ENCODE measurements around the gene PDSS1.
"Not testable (repeated sequence)": the region's sequence is repeated elsewhere in the genome, so short reads cannot be mapped to it uniquely, and the experiment has no call there.

Gene PDSS1, protein sequence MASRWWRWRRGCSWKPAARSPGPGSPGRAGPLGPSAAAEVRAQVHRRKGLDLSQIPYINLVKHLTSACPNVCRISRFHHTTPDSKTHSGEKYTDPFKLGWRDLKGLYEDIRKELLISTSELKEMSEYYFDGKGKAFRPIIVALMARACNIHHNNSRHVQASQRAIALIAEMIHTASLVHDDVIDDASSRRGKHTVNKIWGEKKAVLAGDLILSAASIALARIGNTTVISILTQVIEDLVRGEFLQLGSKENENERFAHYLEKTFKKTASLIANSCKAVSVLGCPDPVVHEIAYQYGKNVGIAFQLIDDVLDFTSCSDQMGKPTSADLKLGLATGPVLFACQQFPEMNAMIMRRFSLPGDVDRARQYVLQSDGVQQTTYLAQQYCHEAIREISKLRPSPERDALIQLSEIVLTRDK

DNA sequence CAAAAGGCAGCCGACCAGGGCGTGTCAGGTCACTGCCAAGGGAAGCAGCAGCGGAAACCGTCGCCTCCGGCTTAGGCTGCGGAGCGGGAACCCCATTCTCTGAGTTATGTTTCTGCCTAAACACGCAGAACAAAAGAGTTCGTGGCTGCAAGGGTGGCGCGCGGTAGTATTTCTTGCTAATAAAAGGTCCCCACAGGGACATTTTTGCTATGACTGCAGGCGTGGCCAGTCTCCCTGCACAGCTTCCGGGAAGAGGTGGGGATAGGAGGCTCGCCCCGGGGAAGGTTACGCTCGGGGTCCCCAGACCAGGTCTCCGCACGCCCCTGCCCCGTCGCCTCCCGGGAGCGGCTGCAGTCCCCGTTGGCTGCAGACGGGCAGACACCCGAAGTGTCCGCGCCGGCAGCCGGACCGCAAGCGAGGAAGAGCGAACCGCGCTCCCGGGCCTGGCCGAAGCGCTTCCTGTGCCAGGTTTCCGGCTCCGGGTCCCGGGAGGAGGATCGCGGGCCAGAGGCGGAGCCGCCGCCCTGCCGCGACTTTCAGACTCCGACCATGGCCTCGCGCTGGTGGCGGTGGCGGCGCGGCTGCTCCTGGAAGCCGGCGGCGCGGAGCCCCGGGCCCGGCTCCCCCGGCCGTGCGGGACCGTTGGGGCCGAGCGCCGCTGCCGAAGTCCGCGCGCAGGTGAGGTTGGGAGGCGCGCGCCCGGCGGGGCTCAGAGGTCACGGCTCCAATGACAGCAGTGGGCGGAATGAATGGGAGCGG is at the start of gene PDSS1:
TSS of gene PDSS1 (plus strand) at position 539 of the 759 bp plus-strand sequence. CDS start at position 550, 11 bp downstream.
- DNase-seq (ENCODE audit: low read depth in 2 of 2), result peak; percentile 45 to 67

DNA sequence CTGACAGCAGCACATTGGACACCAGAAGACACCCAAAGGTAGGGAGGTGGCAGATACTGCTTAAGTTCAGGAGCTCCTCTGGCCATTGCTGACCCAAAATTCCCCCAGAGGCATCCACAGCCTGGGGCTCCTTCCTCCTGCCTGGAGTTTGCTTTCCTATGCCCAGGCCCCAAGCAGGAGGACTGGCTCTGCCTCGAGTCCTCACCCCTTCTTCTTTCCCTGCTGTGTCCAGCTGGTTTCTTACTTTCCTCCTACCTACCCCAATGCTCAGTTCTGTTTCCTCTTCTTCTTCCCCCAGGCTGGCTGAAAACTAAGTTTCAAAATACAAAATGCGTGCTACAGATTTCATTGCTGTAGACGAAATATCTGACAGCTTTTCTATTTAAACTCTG is 49.3 kb upstream of the PDSS1 start:
- DNase-seq (ENCODE audit: low read depth in 2 of 2), result not testable (repeated sequence)

DNA sequence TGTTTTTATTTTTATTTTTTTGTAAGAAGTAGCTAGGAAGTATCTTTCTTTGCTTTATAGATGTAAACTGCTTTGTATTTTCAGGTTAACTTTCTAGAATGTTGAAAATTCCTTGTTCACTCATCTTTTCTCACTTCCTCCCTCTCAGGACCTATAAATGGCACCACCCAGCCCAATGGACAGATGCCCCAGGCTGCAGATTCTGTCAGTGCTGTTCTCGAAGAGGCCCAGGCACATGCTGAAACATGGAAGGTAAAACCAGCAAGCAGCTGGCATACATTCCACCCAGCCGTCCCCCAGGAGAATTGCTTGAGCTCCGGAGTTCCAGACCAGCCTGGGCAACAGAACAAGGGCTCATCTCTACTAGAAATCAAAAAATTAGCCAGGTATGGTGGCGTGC is 47.1 kb upstream of the PDSS1 start:
- no peak for DNase-seq (ENCODE audit: low read depth in 2 of 2)

DNA sequence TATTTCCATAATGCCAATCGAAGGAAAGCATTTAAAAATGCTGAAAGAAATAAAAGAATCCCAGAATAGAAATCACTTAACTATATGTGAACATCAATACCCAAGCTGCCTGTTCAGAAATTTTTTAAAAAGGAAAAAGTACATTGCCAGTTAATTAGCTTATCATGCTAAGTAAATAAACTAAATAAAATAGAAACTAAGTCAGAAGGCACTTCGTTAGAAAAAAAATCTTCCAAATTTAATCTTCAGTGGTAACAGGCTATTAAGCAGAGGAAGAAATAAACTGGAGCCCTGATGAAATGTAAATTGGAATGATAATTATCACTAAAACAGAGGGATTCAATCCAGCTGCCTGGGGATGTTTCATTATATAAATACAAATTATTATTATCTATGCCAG is 46.0 kb upstream of the PDSS1 start:
- DNase-seq (ENCODE audit: low read depth in 2 of 2), result not testable (repeated sequence)

DNA sequence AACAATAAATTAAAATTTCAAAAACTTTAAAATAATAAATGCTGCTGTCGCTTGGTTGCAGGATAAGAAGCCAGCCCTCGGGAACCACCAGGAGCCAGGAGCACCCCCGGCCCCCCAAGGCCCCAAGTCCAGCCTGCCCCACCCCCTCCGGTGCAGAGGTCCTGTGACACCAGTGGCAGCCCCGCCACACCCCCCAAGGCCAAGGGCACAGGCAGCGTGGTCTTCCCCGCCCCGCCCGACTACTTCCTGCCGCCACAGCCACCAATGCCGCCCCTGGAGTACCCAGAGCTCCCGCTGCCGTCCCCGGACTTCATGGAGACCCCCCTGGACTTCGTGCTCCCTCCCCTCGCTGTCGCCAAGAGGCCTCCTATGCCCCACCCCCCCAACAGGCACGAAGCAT is 44.5 kb upstream of the PDSS1 start:
- no peak for DNase-seq (ENCODE audit: low read depth in 2 of 2)

DNA sequence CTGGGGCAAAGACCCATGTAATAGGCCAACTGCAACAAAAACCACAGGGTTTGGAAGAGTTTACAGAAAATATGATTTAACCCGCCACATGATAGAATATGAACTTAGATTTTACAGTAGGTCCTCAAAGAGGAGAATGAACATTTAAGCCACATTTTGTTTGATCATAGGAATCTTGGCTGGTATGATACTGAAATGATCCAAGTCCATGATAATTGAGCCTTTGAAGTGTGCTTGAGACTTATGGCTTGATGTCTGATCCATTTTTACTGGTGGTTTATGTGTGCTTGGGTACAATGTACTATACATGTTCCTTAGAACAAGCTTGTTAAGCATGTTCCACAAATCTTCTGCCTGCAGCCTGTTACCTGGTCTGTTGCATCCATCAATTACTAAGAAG is 41.8 kb upstream of the PDSS1 start:
- no peak for DNase-seq (ENCODE audit: low read depth in 2 of 2)

DNA sequence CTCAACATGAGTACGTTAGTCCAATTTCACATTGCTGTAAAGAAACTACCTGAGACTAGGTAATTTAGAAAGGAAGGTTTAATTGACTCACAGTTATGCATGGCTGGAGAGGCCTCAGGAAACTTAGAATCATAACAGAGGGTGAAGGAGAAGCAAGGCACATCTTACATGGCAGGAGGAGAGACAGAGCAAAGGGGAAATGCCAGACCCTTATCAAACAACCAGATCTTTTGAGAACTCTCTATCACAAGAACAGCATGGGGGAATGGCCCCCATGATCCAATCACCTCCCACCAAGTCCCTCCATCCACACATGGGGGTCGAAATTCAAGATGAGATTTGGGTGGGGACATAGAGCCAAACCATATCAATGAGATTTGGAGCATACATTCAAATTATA is 34.6 kb upstream of the PDSS1 start:
- no peak for DNase-seq (ENCODE audit: low read depth in 2 of 2)

DNA sequence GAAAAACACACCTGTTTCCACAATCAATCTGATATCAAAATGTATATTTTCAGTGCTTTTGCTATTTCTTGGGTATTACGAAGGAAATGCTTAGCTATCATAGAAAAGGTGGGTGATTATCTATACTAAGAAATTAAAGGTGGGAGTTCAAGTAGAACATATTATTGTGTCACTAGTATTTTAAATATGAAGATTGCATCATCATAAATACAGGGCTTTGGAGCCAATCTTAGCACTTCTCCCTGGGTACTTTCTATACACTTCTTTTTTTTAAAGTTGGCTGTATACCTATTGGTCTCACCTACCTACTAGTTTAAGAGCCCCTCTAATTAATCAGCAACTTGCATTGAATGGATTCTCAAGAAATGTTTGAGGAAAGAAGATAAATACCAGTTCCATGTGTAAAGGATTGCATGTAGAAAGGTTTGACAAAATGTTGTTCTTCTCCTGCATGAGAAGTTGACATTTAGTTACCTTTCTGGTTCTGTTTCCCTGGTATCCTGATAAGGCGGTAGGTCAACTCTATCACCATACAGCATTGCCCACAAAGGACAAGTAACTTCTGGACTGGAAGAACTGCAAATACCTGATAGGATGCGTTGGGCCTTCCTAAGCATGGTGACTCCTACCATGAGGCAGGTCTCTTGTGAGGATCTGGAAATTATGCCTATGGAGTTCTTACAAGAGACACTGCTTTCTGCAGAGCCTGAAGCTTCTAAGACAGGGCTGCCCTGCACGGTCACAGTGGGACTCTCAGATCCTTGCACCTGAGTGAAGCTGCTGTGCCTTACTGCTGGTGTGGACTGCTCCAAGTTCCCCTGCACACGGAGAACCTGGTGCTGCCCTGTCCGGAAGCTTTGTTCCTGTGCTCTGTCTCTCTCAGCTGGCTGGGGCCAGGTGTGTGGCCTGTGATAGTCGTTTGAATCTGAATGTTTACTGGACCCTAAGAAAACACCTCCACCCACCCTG is 32.1 kb upstream of the PDSS1 start:
- no peak for DNase-seq (ENCODE audit: low read depth in 2 of 2)

DNA sequence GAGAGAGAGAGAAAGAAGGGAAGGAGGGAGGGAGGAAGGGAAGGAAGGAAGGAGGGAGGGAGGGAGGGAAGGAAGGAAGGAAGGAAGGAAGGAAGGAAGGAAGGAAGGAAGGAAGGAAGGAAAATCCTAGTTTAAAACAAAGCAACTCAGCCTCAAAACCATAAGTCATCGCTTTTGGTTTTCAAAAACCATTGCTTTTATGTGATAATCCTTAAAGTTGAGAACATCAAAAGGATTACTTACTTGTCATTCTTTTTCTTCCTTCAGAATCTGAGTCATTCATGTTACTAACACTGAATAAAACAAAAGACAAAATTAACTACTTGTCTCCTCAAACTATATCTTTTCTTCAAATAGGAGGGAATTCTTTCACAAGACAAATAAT is 21.6 kb upstream of the PDSS1 start:
- DNase-seq (ENCODE audit: low read depth in 2 of 2), result no peak

DNA sequence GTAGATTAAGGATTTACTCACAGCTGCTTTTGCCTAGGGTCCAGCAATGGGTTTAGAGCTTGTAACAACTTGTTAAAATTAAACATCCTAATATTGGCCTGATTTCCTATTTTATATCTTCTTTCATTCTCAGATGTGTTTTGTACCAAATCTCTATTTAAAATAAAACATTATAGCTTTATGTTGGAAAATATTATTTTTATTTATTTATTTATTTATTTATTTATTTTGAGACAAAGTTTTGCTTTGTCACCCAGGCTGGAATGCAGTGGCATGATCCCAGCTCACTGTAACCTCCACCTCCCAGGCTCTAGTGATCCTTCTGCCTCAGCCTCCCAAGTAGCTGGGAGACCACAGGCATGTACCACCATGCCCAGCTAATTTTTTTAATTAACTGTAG is 17.9 kb upstream of the PDSS1 start:
- no peak for DNase-seq (ENCODE audit: low read depth in 2 of 2)

DNA sequence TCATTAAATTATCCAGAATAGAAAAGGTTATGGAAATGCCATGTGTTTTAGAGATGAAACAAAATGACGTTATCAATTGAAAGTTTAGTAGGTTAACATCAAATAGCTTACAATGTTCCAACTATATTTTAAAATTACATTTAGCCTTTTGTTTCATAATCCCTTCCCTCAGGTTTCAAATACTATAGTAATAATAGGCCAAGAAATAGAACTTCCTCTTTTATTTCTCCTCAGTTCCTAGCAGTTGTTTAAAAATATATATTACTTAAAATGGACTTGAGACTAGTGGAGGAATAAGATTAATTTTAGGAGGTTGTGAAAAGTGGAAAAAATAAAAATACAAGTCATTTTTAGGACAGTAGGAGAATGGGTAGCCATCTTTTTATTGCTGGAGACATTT is 16.4 kb upstream of the PDSS1 start:
- DNase-seq (ENCODE audit: low read depth in 2 of 2), result no peak

DNA sequence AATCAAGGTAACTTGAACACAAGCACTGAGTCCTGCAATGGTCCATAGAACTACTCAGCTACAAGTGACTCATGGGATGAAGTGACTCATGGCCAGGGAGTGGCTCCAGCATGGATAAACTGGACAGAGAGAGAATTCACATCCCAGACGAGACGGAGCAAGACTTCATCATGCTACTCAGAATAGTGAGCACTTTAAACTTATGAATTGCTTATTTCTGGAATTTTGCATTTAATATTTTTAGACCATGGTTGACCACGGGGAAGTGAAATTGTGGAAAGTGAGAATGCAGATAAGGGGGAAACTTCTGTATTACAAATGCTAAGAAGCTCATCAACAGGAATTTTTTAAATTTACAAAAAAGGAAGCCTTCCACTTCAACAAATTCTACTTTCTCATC is 15.5 kb upstream of the PDSS1 start:
- not testable (repeated sequence) for DNase-seq (ENCODE audit: low read depth in 2 of 2)

DNA sequence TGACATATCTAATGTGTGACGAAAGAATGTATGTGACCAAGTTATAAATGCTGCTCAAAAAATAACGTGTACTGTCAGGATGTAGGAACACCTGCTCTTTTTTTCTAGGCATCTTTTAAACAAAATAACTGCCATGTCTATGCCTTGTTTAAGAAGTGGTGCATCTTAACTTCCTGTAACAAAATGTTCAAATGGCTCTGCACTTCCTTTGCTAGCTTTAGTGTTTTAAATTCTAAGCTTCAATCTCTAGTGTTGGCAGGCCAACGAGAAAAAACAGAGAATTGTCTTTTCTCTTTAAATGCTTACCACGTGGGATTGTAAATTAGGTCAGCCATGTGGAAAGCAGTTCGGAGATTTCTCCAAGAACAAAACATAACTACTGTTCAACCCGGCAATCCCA is 14.6 kb upstream of the PDSS1 start:
- no peak for DNase-seq (ENCODE audit: low read depth in 2 of 2)

DNA sequence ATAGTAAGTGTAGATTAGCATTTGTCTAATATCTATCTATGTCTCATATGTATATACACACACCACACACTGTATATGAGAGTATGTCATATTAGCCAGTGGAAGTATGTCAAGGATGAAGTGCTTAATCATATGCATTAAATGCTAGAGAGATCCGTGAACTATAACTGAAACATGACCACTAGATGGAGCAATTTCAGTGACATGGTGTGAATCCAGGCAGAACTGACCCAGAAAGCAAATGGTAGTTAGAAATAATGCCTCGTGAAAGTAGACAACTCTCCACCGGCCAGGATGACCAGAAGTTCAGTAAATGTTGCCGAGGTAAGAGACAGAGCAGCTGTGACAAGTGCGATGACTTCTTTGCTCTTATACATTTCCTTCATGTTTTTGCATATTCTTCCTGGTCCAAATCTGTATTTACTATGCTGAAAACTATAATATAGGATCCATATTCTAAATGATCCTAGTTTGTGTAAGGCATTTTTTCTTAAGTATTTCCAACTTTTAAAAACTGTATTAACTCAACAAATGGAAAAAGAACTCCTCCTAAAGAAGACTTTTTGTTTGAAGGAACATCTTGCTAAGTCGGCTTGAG is 12.7 kb upstream of the PDSS1 start:
- not testable (repeated sequence) for DNase-seq (ENCODE audit: low read depth in 2 of 2)

DNA sequence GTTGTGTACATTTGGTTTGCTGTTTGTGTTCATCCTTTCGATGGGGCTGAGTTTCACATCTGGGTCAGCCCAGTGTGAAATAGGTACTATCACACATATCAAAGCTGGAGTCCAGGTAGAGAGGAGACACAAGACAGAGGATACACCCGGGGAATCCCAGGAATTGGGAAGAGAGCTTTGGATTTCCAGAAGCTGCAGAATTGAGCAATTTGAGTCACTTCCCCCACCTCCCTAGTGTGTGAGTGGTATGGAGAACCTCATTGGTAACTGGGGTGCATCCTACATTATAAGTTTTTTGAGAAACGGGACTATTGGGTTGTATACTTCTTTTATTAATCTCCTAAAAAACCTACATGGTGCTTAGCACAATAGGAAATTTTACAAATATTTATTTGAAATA is 12.1 kb upstream of the PDSS1 start:
- DNase-seq (ENCODE audit: low read depth in 2 of 2), result no peak

DNA sequence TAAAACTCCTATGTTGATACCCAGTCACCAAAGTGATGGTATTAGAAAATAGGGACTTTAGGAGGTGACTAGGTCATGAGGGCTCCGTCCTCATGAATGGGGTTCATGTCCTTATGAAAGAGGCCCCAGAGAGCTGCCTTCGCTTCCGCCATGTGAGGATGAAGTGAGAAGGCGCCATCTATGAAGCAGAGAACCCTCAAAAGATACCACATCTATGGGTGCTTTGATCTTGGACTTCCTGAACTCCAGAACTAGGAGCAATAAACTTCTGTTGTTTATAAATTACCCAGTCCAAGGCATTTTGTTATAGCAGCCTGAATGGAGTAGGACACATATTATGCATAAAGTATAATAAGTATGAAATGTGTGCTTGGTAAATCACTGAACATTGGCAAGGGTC is 8.1 kb upstream of the PDSS1 start:
- DNase-seq (ENCODE audit: low read depth in 2 of 2), result no peak

DNA sequence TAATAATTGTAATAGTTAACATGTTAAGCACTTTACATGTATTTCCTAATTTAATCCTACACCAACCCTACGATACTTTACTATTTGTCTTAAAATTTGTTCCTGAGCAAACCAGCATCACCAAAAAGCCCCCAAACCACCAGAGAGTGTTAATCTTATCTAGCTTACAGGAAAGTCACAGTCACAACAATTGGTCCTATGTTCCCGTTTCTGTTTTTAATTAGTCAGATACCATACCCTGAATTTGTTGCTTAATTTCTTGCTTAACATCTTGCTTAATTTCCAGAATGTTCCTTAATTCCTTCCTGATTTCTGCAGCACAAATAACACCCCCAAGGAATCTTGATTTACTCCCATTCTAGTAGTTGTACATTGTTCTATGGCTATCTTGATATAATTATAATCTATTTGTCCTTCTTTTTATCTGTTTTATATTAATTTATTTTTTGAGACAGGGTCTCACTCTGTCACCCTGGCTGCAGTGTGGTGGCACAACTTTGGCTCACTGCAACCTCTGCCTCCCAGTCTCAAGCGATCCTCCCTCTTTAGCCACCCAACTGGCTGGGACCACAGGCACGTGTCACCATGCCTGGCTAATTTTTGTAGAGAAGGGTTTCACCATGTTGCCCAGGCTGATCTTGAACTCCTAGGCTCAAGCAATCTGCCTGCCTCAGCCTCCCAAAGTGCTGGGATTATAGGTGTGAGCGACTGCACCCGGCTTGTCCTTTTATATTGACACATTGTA is 6.6 kb upstream of the PDSS1 start:
- DNase-seq (ENCODE audit: low read depth in 2 of 2), result no peak

DNA sequence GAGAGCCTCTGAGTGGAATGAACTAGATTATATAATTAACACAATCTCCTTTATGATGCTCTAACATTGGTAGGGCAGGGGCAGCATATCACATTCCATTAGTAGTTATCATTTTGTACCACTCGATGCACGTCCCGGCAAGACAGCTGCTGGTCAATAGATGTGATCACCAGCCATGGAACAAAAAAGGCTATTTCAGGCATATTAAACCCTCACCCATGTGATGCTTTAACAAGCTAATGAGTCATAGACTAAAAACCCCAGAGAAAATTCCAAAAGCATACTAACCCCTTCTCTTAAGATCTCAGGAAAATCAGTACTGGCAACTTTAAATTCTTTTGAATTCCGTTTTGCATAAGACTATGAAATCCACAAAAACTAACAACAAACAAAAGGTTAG is 3.0 kb upstream of the PDSS1 start:
- not testable (repeated sequence) for DNase-seq (ENCODE audit: low read depth in 2 of 2)

DNA sequence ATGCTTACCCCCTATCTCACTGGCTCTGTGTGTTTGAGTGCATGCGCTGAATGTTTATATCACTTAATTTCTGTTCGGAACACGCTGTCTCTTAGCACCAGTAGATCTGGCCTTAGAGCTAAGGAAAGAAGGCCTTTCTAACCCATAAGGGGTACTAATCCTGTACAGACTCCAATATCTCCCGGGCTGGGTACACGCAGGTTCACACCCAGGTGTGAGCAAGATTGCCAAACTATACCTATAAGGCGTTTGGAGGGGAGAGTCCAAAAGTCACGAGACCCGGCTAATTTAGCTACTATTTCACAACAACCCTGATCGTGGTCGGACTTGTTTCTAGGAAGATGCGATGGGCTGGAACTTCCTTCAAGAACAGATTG is 727 bp upstream of the PDSS1 start:
- no peak for DNase-seq (ENCODE audit: low read depth in 2 of 2)

DNA sequence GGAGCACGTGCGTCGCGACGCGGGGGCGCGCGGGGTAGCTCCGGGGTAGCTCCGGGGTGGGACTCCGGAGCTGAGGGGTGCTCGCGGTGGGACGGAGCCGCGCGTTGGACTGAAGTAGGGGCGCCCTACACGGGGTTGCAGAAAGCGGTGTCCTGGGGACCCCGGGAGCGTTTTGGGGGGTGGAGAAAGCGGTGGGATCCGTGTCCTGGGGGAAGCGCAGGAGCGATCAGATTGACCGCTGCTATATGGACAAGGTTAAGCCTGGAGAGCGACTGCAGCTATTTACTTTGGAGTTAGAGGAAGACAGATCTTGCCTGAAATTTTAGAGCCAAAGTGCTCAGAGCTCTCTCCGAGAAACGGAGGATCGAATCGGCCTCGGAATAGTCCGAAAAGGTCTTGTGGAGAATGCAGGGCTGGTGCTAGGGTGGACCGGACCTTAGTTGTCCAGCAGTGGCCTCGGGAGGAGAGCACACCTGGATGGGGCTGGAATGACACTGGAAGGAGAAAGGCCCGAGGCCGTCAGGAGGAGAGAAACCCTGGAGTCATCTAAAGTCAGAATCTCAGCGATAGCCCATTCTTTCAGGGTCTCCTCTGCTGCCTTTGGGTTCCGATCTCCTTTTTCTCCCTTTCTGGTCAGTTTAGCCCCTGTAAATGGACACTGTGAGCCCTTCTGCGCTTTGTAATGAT is 564 bp downstream of the PDSS1 start:
- DNase-seq (ENCODE audit: low read depth in 2 of 2), result no peak

Measured in stimulated activated CD4-positive, alpha-beta T cell treated with anti-CD3 and anti-CD28 coated beads, Interleukin-1b, Interleukin-23, amount 100 ng/mL, for 4 hours (primary cell).